KG1 (cell line): Measurements from ENCODE around the gene PC.
"Not testable (repeated sequence)": the region's sequence is repeated elsewhere in the genome, so short reads cannot be mapped to it uniquely, and the experiment has no call there.

ENCODE experiments used
- DNase-seq: peaks from one replicate; lab custom pipeline; 2025; lab: John Stamatoyannopoulos, UW

Gene PC

GRCh38 chr11:66978717-66979116 lies 20.5 kb upstream of the PC start:
- DNase-seq = no peak

GRCh38 chr11:66978229-66978628 lies 20.0 kb upstream of the PC start:
- DNase-seq = no peak

GRCh38 chr11:66976925-66977324 lies 18.7 kb upstream of the PC start:
- no peak for DNase-seq

GRCh38 chr11:66976028-66976467 lies 17.9 kb upstream of the PC start:
- no peak for DNase-seq

GRCh38 chr11:66975405-66976027 lies 17.3 kb upstream of the PC start:
- DNase-seq = no peak

GRCh38 chr11:66974724-66975404 lies 16.7 kb upstream of the PC start, which contains the start of gene C11orf86:
C11orf86 (plus strand) TSS chr11:66975304; CDS start chr11:66975363, 59 bp downstream.
- no peak for DNase-seq

- DNase-seq = no peak
Observed at GRCh38 chr11:66973956-66974580, 15.9 kb upstream of the PC start.

- DNase-seq = no peak
Observed at GRCh38 chr11:66971488-66971887, 13.3 kb upstream of the PC start.

- no peak for DNase-seq
Observed at GRCh38 chr11:66970807-66971442, 12.7 kb upstream of the PC start.

- no peak for DNase-seq
Observed at GRCh38 chr11:66970371-66970806, 12.2 kb upstream of the PC start.

- DNase-seq = no peak
Observed at GRCh38 chr11:66969584-66970225, 11.5 kb upstream of the PC start.

- no peak for DNase-seq
Observed at GRCh38 chr11:66967670-66968425, 9.7 kb upstream of the PC start.

- DNase-seq = no peak
Observed at GRCh38 chr11:66966351-66966750, 8.2 kb upstream of the PC start.

- no peak for DNase-seq
Observed at GRCh38 chr11:66964495-66964894, 6.3 kb upstream of the PC start.

GRCh38 chr11:66962801-66963200 lies 4.6 kb upstream of the PC start:
- DNase-seq = no peak

GRCh38 chr11:66962247-66962646 lies 4.1 kb upstream of the PC start:
- DNase-seq = no peak

GRCh38 chr11:66961691-66962213 lies 3.6 kb upstream of the PC start:
- DNase-seq = not testable (repeated sequence)

GRCh38 chr11:66958956-66959274 lies 732 bp upstream of the PC start:
- no peak for DNase-seq

GRCh38 chr11:66957971-66958231 lies 282 bp downstream of the PC start:
- no peak for DNase-seq

GRCh38 chr11:66956689-66957290 lies 1.4 kb downstream of the PC start:
- DNase-seq = no peak
